ENCODE data around the gene ZDHHC23.

Gene ZDHHC23

DNA sequence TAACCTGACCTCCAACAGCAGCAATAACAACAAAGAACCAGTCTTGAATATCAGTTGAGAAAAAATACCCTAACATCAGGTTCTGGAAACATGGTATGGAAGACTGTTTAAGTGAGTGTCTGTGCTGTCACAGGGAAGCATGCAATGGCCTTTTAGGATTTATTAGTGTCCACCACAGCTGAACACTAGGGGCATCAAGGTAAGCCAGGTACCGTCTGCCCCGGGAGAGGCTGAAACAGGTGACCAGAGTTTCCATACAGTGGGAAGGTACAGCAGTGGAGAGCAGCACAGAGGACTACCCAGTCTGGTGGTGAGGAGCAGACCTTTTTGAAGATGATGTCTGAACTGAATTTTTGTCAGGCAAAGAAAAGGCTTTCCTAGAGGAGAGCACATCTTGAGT, 18.4 kb downstream of the ZDHHC23 start:
- TF ChIP-seq, protein P1, sequence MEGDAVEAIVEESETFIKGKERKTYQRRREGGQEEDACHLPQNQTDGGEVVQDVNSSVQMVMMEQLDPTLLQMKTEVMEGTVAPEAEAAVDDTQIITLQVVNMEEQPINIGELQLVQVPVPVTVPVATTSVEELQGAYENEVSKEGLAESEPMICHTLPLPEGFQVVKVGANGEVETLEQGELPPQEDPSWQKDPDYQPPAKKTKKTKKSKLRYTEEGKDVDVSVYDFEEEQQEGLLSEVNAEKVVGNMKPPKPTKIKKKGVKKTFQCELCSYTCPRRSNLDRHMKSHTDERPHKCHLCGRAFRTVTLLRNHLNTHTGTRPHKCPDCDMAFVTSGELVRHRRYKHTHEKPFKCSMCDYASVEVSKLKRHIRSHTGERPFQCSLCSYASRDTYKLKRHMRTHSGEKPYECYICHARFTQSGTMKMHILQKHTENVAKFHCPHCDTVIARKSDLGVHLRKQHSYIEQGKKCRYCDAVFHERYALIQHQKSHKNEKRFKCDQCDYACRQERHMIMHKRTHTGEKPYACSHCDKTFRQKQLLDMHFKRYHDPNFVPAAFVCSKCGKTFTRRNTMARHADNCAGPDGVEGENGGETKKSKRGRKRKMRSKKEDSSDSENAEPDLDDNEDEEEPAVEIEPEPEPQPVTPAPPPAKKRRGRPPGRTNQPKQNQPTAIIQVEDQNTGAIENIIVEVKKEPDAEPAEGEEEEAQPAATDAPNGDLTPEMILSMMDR (IDR thresholded peaks at IDR 0.05): peak; percentile 16
- TF ChIP-seq ZFX (IDR thresholded peaks at IDR 0.05; ENCODE audit: borderline replicate concordance): no peak
- no peak overlapping the region for H3K27ac ChIP-seq

DNA sequence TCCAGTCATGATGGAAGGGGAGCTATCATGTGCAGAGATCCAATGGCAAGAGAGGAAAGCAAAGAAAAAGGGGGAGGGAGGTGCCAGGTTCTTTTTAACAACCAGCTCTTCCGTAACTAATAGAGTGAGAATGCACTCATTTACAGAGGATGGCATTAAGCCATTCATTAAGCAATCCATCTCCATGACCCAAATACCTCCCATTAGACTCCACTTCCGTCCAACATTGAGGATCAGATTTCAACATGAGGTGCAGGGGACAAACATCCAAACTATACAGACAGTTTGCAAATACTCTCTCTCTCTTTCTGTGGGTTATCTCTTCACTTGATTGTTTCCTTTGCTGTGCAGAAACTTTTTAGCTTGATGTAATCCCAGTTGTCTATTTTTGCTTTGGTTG, 21.2 kb downstream of the ZDHHC23 start:
- H3K27ac ChIP-seq: no peak overlapping the region
- no peak for TF ChIP-seq ZFX (IDR thresholded peaks at IDR 0.05; ENCODE audit: borderline replicate concordance)
- TF ChIP-seq, protein P1 (IDR thresholded peaks at IDR 0.05): no peak

DNA sequence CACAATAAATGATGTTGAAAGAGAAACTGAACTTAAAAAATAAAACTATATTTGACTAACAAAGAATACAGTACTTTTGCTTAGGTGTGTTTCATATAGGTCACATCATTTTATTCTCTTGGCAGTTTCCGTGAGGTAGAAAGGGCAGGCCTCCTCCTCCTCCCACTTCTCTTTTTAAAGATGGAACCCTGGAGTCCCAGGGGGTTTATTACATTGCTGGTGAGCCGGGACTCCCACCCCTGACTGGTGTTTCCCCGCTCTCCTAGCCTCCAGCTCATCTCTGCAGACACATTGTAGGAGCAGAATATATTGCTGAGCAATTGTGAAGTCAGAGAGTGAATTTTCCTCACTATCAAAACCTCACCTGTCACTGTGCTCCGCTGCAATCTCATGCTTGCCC, 30.0 kb downstream of the ZDHHC23 start:
- no peak overlapping the region for H3K27ac ChIP-seq
- no peak for TF ChIP-seq ZFX (IDR thresholded peaks at IDR 0.05; ENCODE audit: borderline replicate concordance)
- TF ChIP-seq, protein P1 (IDR thresholded peaks at IDR 0.05): no peak

DNA sequence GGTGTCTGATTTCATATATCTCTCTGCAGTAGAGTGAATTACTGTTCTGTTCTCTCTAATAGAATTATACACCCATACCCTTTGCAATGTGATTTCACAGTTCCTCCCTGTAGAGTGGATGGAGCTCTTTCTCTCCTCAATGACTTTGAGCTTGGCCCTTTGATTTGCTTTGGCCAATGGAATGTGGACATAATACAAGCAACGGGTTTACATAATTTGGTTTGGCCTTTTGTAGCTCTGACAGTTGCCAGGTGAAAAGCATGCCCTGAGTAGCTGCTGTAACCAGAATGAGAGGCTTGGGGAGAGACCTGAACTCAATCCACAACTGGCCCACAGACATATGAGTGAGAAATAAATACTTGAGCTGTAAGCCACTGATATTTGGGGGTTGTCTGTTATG, 32.1 kb downstream of the ZDHHC23 start:
- no peak for TF ChIP-seq ZFX (IDR thresholded peaks at IDR 0.05; ENCODE audit: borderline replicate concordance)
- TF ChIP-seq, protein P1 (IDR thresholded peaks at IDR 0.05): no peak
- no peak overlapping the region for H3K27ac ChIP-seq

DNA sequence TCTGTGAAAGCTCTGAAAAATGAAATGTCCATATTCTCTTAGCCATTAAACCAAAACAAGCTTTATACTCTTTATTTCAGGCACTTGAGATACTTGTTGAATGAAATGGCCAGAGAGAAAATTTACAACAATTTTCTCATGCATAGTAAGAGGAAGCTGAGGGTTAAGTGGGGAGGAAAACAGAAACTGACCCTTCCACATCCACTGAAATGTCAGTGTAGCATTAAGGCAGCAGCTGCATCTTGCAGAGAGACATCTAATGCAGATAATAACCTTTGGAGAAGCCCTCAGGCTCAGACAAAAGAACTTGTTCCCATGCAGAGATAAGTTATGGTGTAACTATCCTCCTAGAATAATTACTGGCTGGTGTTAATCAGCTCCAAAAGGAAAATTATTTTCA, 34.0 kb downstream of the ZDHHC23 start:
- no peak overlapping the region for H3K27ac ChIP-seq
- no peak for TF ChIP-seq ZFX (IDR thresholded peaks at IDR 0.05; ENCODE audit: borderline replicate concordance)
- TF ChIP-seq, protein P1 (IDR thresholded peaks at IDR 0.05): no peak

DNA sequence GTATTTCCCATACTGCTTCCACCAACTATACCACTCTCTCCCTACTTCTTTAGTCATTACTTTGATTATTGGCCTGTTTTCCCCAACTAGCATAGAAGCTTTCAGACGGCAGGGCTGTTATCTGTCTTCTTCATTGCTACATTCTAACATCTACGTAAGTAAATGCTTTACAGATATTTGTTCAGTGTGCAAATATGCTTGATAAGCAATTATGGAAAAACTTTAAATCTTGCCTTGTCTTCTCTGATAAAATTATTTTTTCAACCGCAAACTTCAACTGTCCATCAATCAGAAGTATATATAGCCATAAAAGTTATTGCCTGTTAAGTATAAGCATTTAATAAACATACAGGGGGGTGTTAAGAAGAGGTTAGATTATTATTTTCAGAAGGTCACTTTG, 35.7 kb downstream of the ZDHHC23 start:
- TF ChIP-seq ZFX (IDR thresholded peaks at IDR 0.05; ENCODE audit: borderline replicate concordance): no peak
- TF ChIP-seq, protein P1 (IDR thresholded peaks at IDR 0.05): no peak
- H3K27ac ChIP-seq: no peak overlapping the region

DNA sequence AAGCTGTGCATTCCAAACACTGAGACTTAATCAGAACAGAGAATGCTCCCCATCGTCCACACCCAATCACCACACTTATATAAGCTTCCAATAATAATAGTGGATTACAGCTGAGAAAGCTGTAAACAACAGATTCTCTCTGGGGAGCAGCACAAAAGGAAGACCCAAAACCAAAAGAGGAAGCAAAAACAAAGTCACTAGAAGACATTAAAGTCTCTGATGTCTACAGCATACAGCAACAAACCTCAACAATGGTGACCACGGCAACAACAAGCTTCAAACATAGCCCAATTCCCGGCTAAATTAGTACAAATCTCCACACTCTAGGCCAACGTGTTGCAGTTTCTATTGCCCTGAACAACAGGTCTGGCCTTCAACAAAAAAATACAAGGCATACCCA, 37.7 kb downstream of the ZDHHC23 start:
- H3K27ac ChIP-seq: no peak overlapping the region
- TF ChIP-seq ZFX (IDR thresholded peaks at IDR 0.05; ENCODE audit: borderline replicate concordance): no peak
- TF ChIP-seq, protein P1 (IDR thresholded peaks at IDR 0.05): no peak

Data from 22Rv1 (cell line).